Activated CD4-positive, alpha-beta T cell treated with anti-CD3 and anti-CD28 coated beads for 36 hours (primary cell): ENCODE results near the gene DACT2. TPM values are rescaled to one million over a fixed set of nuclear protein-coding genes. Genes with fewer than 3 reads are reported as not detected.
"Not testable (repeated sequence)": the region's sequence is repeated elsewhere in the genome, so short reads cannot be mapped to it uniquely, and the experiment has no call there.

ENCODE experiments used
- ATAC-seq: fragments of 200-7000 bp; cut with Tn5 transposase; one replicate; pipeline ENCODE4 v1.10.0; 2021; ENCODE audit warnings: mild to moderate bottlenecking, moderate library complexity
- CTCF ChIA-PET: fragments of 350-600 bp; sonication (Branson Sonifier 250); formaldehyde crosslinking; loops from one replicate; lab custom pipeline; 2021; ENCODE audit warnings: antibody characterized with exemption; lab: Charles Lee
- POLR2A ChIA-PET: fragments of 350-600 bp; sonication (Branson Sonifier 250); formaldehyde crosslinking; loops from one replicate; lab custom pipeline; 2021; ENCODE audit warnings: antibody characterized with exemption, inconsistent platforms; lab: Charles Lee
- DNase-seq: peaks from one replicate; pipeline ENCODE4 v3.0.0-alpha.2; 2020
- H3K27ac Mint-ChIP-seq: one replicate; pipeline ENCODE4 v1.8.0; 2021; ENCODE audit warnings: mixed read lengths
- H3K27me3 Mint-ChIP-seq: one replicate; pipeline ENCODE4 v1.8.0; 2021; ENCODE audit warnings: mixed read lengths
- H3K36me3 Mint-ChIP-seq: one replicate; pipeline ENCODE4 v1.8.0; 2021; ENCODE audit warnings: low read depth, mixed read lengths
- H3K4me1 Mint-ChIP-seq: one replicate; pipeline ENCODE4 v1.8.0; 2021; ENCODE audit warnings: mixed read lengths
- H3K4me3 Mint-ChIP-seq: one replicate; pipeline ENCODE4 v1.8.0; 2021; ENCODE audit warnings: mild to moderate bottlenecking, moderate library complexity, mixed read lengths
- H3K9me3 Mint-ChIP-seq: one replicate; pipeline ENCODE4 v1.8.0; 2021; ENCODE audit warnings: low read depth, mixed read lengths
- intact Hi-C, 2 experiments: fragments of 100-400 bp; cut with DNase I in 1 of 2; cut with micrococcal nuclease in 1 of 2; formaldehyde crosslinking; loops; one replicate each; pipeline versions ENCODE4 v1.14.2 to v1.15.1; 2022 to 2024; cut with DNase I, micrococcal nuclease
- total RNA-seq, 2 experiments: library from RNA; stranded (reverse); gene quantifications; one replicate each; pipeline ENCODE4 v1.2.3, GENCODE V29; 2021

DACT2 gene
- total RNA-seq, 2 experiments from 2014 or later: 0.39 to 0.50 TPM

DNA sequence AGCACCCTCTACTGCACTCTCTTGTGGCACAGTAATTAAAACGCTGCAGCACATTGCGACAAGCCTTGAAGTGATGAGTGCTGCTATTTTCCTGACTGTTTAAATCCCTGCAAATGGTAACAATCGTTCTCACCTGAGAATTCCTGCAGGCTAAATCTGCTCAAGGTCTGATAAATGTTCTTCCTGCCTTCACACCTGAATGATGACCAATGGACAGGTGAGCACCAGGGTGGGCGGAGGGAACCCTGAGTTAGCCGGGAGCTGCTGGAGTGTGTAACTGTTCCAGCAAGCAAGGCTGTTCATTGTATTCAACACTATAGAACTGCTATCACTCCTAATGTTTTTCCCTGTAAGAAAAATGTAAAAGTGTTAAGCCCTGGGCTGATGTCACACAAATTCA is 4.0 kb downstream of the DACT2 start:
- Mint-ChIP-seq H3K4me1 (no peaks in the 10 kb centered on the region), H3K27me3 (peaks cover 38% of the 10 kb centered on the region), H3K36me3 (no peaks in the 10 kb centered on the region), H3K4me3 (no peak overlapping the region), H3K27ac (no peak overlapping the region), H3K9me3 (no peaks in the 10 kb centered on the region)
- DNase-seq: no peak
- intact Hi-C loops: no loop called here
- ATAC-seq: no peak
- POLR2A ChIA-PET: no interaction called here
- CTCF ChIA-PET: no interaction called here

DNA sequence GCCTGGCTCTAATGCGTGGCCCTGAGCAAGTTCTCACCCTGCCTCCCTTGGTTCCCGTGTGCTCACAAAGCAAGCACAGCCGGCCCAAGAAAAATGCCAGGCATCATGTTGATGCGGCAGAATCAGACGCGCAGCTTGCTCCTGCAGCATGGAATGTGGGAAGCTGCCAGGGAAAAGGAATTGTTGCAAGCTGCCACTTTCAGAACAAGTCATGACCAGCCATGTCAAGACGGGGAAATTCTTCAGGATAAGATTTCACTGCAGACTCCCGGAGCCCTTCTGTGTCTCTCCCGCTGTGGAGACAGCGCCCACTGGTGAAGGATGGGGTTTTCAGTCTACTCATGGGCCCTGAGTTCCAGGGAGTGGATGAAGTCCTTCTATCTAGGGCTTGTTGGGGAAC is 4.6 kb downstream of the DACT2 start:
- peaks cover 34% of the 10 kb centered on the region for H3K27me3 Mint-ChIP-seq
- ChIA-PET POLR2A (no interaction called here), CTCF (no interaction called here)
- H3K36me3 Mint-ChIP-seq: no peaks in the 10 kb centered on the region
- no peak for ATAC-seq
- intact Hi-C loops: no loop called here
- H3K27ac Mint-ChIP-seq: no peak overlapping the region
- H3K4me1 Mint-ChIP-seq: no peaks in the 10 kb centered on the region
- no peak for DNase-seq
- H3K9me3 Mint-ChIP-seq: no peaks in the 10 kb centered on the region
- H3K4me3 Mint-ChIP-seq: no peak overlapping the region

DNA sequence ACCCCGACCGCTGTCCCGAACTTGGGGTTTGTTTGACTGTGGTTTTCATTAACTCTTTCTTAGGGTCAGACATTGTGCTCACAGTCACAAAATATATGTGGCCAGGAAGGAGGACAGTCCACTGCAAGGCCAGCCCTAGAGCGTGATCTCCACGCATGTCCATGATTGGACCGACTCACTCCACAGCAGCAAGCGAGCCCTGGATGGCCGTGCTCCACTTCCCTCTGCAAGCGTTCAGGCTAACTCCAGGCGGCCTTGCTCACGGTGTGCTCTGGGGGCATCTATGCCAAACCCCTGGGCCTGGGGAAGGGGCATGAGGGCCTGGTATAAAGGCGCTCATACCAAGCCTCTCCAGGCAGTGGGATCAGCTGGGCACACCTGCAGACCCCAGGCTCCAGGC is 5.6 kb downstream of the DACT2 start:
- Mint-ChIP-seq H3K27me3 (peaks cover 33% of the 10 kb centered on the region), H3K9me3 (no peaks in the 10 kb centered on the region), H3K36me3 (no peaks in the 10 kb centered on the region), H3K4me1 (no peaks in the 10 kb centered on the region), H3K27ac (no peak overlapping the region), H3K4me3 (no peak overlapping the region)
- POLR2A ChIA-PET: no interaction called here
- DNase-seq (no peak), ATAC-seq (no peak)
- intact Hi-C loops: no loop called here
- CTCF ChIA-PET: no interaction called here

DNA sequence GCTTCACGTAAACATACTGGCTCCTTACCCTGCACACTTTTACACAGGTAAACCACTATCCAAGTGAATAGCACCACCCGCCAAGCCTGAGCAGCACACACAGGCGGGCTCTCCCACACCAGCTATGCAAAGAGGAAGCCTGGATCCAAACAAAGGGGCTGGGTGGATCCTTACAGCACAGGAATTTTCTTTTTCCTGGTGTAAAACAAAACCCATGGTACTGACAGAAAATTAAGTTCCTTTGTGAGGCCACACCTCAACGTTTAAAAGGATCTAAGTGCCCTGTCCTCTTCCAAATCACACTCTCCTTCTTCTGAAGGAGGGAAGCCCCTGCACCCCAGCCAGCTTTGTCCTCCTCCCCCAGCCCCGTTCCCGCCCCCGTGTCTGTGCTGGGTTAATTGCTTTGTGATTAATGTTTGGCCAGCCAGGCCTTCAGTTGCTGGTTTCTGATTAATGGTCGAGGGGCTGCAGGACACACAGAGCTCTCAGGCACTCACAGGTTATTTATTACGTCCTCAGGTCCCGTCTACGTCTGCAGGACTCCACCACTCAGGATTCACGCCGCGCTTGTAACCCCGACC is 6.1 kb downstream of the DACT2 start:
- DNase-seq: no peak
- Mint-ChIP-seq H3K9me3 (no peaks in the 10 kb centered on the region), H3K4me1 (no peaks in the 10 kb centered on the region), H3K27ac (no peak overlapping the region), H3K36me3 (no peaks in the 10 kb centered on the region), H3K27me3 (peaks cover 28% of the 10 kb centered on the region), H3K4me3 (no peak overlapping the region)
- POLR2A ChIA-PET: interaction anchor here (0.6 kb wide), 1 partner anchor 457 kb away, joined by 3 read pairs; no protein-coding TSS in a partner anchor
- no peak for ATAC-seq
- intact Hi-C loops: no loop called here
- CTCF ChIA-PET: interaction anchor here (0.7 kb wide), 1 partner anchor 87 kb away, joined by 3 read pairs; no protein-coding TSS in a partner anchor

DNA sequence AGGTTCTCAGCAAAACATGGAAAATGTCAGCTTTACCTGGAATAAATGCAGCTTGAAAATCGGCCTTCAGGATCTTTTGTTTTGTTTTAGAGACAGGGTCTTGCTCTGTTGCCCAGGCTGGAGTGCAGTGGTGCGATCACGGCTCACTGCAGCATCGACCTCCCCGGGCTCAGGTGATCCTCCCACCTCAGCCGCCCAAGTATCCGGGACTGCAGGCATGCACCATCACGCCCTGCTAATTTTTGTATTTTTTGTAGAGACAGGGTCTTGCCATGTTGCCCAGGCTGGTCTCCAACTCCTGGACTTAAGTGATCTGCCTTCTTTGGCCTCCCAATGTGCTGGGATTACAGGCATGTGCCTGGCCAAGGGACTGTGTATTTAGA is 7.5 kb downstream of the DACT2 start:
- intact Hi-C loops, ATAC-seq: not testable (repeated sequence)

DNA sequence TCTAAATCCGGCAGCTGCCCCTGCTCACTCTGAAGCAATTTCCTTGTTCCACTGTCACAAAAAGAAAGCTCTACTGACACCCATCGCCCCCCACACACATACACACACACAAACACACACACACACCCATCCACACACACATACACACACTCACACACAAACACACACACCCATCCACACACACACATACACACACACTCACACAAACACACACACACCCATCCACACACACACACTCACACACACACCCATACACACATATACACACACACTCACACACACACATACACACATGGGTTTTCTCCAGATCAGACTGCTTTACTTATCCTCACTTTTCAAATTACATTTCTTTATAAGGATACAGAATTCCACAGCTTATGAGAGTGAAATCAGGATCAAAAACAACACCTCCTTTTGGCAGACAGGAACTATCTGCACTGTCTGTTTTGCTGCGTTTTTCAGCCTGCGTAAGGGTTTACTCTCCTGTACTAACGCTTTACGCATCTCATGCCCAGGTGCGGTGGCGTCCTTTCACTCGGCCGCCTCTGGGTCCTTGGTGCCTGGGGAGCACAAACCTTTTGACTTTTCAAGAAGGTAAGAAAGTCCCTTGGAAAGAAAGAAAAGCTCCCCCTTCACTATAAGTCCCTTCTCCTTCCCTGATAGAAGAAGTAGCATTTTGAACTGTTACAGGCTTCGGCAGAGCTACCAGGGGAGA is 8.0 kb downstream of the DACT2 start:
- POLR2A ChIA-PET: no interaction called here
- H3K27me3 Mint-ChIP-seq: peaks cover 22% of the 10 kb centered on the region

More for the DNA sequence above, 7.5 kb downstream of the DACT2 start:
- H3K4me1 Mint-ChIP-seq, H3K4me3 Mint-ChIP-seq, POLR2A ChIA-PET, H3K36me3 Mint-ChIP-seq, DNase-seq, H3K9me3 Mint-ChIP-seq, H3K27ac Mint-ChIP-seq: not testable (repeated sequence)
- CTCF ChIA-PET: interaction anchor here (0.8 kb wide), 1 partner anchor 1448 kb away, joined by 3 read pairs; no protein-coding TSS in a partner anchor
- H3K27me3 Mint-ChIP-seq: peaks cover 22% of the 10 kb centered on the region

DNA sequence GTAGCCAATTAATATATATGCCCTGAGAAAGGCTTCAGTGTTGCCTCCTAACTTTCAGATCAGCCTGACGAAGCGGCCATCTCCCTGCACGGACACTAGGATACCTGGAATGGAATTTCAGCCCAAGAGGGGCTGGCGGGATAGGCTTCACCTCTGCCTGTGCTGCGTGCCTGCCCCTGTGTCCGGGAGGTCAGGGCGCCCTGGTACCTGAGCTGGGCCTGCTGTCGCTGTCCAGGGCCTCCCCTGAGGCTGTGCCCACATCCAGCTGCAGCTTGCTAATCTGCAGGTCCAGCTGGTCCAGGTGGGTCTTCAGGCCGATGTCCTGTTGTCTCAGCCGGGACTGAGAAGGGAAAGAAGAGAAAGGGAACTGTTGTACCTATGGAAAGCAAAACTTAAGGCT is 8.6 kb downstream of the DACT2 start:
- no peak overlapping the region for H3K27ac Mint-ChIP-seq
- H3K4me3 Mint-ChIP-seq: no peak overlapping the region
- H3K9me3 Mint-ChIP-seq: no peaks in the 10 kb centered on the region
- no peaks in the 10 kb centered on the region for H3K4me1 Mint-ChIP-seq
- ATAC-seq (no peak), DNase-seq (no peak)
- intact Hi-C loops: no loop called here
- peaks cover 20% of the 10 kb centered on the region for H3K27me3 Mint-ChIP-seq
- CTCF ChIA-PET: no interaction called here
- H3K36me3 Mint-ChIP-seq: no peaks in the 10 kb centered on the region
- POLR2A ChIA-PET: no interaction called here

More for the DNA sequence above, 8.0 kb downstream of the DACT2 start:
- Mint-ChIP-seq H3K4me3 (no peak overlapping the region), H3K27ac (no peak overlapping the region), H3K36me3 (no peaks in the 10 kb centered on the region), H3K9me3 (no peaks in the 10 kb centered on the region), H3K4me1 (no peaks in the 10 kb centered on the region)
- DNase-seq: no peak
- intact Hi-C loops: no loop called here
- CTCF ChIA-PET: interaction anchor here (0.8 kb wide), 1 partner anchor 1448 kb away, joined by 3 read pairs; no protein-coding TSS in a partner anchor
- ATAC-seq: no peak

GRCh38 chr6:168310403-168310802 is 9.2 kb downstream of the DACT2 start:
- CTCF ChIA-PET: no interaction called here
- no peak for DNase-seq
- intact Hi-C loops: no loop called here
- H3K27me3 Mint-ChIP-seq: peaks cover 15% of the 10 kb centered on the region
- no peaks in the 10 kb centered on the region for H3K36me3 Mint-ChIP-seq
- no peak for ATAC-seq
- H3K4me3 Mint-ChIP-seq: no peak overlapping the region
- no peaks in the 10 kb centered on the region for H3K4me1 Mint-ChIP-seq
- H3K27ac Mint-ChIP-seq: no peak overlapping the region
- H3K9me3 Mint-ChIP-seq: no peaks in the 10 kb centered on the region
- POLR2A ChIA-PET: no interaction called here

- POLR2A ChIA-PET: no interaction called here
- DNase-seq: no peak
- Mint-ChIP-seq H3K9me3 (no peaks in the 10 kb centered on the region), H3K27me3 (peaks cover 11% of the 10 kb centered on the region), H3K36me3 (no peaks in the 10 kb centered on the region), H3K27ac (no peak overlapping the region), H3K4me3 (no peak overlapping the region), H3K4me1 (no peaks in the 10 kb centered on the region)
- no peak for ATAC-seq
- intact Hi-C loops: no loop called here
- CTCF ChIA-PET: no interaction called here
These were observed 9.6 kb downstream of the DACT2 start for GRCh38 chr6:168309997-168310396.

DNA sequence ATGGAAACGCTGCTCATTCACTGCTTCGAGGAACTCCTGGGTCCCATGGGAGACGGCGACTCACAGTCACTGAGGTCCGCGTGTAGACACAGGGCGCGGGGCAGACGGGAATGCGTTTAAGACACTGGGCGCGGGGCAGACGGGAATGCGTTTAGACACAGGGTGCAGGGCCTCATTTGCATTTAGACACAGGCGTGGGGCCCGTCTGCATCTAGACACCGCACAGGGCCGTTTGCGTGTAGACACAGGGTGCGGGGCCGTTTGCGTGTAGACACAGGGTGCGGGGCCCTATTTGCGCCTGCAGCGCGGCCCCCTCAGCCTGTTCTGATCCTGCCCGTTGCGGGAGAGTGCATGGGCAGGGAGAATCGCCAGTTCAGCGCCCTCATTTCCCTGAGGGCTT is 10.4 kb downstream of the DACT2 start:
- POLR2A ChIA-PET: no interaction called here
- intact Hi-C loops: no loop called here
- H3K9me3 Mint-ChIP-seq: no peaks in the 10 kb centered on the region

DNA sequence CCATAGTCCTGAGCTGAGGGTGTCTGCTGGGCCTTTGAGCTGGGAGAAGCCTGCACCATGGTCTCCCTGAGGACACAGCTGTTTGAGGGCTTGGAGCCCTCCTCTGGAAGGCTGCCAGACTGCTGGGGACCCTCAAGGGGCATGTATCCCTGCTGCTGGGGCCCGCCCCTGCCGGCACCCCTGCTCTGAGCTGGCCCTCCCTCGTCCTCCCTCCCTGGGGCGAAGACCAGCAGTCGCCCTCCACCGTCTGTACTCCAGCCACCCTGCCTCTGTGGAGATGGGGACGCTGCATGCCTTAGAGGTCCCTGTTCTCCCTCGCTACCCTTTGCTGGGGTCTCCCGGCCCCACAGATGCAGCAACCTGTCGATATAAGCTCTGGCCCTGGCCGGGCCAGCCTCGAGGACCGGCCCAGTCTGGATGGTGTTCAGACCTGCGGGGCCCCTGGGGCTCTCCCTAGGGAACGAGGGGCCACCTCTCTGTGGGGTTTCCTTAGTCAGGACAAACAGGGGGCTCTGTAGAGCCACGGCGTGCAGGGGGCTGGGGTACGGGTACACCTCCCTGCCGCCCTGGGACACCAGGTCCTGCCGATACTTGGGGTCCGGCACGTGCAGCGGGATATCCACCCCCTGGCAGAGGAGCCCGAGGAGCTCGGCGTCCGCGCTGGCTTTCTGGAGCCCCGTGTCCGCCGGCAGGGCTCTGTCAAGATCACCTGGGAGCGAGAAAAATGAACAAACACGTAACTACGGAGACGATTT is 11.0 kb downstream of the DACT2 start:
- POLR2A ChIA-PET: no interaction called here
- Mint-ChIP-seq H3K4me1 (no peaks in the 10 kb centered on the region), H3K36me3 (no peaks in the 10 kb centered on the region), H3K27me3 (peaks cover 3% of the 10 kb centered on the region), H3K27ac (no peak overlapping the region), H3K9me3 (no peaks in the 10 kb centered on the region), H3K4me3 (no peak overlapping the region)
- CTCF ChIA-PET: no interaction called here
- intact Hi-C loops: no loop called here
- ATAC-seq (no peak), DNase-seq (no peak)

More for the DNA sequence above, 10.4 kb downstream of the DACT2 start:
- ATAC-seq (no peak), DNase-seq (no peak)
- CTCF ChIA-PET: no interaction called here
- no peaks in the 10 kb centered on the region for H3K36me3 Mint-ChIP-seq
- H3K4me3 Mint-ChIP-seq: no peak overlapping the region
- peaks cover 7% of the 10 kb centered on the region for H3K27me3 Mint-ChIP-seq
- H3K4me1 Mint-ChIP-seq: no peaks in the 10 kb centered on the region
- H3K27ac Mint-ChIP-seq: no peak overlapping the region

- DNase-seq (no peak), ATAC-seq (no peak)
- H3K9me3 Mint-ChIP-seq: no peaks in the 10 kb centered on the region
- intact Hi-C loops: no loop called here
- peaks cover 3% of the 10 kb centered on the region for H3K27me3 Mint-ChIP-seq
- no peaks in the 10 kb centered on the region for H3K36me3 Mint-ChIP-seq
- ChIA-PET POLR2A (no interaction called here), CTCF (no interaction called here)
- no peak overlapping the region for H3K27ac Mint-ChIP-seq
- H3K4me3 Mint-ChIP-seq: no peak overlapping the region
- no peaks in the 10 kb centered on the region for H3K4me1 Mint-ChIP-seq
These were observed 11.9 kb downstream of the DACT2 start for GRCh38 chr6:168307695-168308021.
